Measurements from ENCODE around the gene PCDH9. TPM values are rescaled to one million over a fixed set of nuclear protein-coding genes. Genes with fewer than 3 reads are reported as not detected.

Gene PCDH9
- total and polyA plus RNA-seq, 2 experiments from 2014 or later, result 0.31 to 0.52 TPM

- H3K27me3 Mint-ChIP-seq (ENCODE audit: insufficient read depth, low read depth, poor library complexity), result no peaks in the 10 kb centered on the region
- Histone ChIP-seq H3K27me3 (ENCODE audit: insufficient read depth) (no peaks in the 10 kb centered on the region), H3F3A (replicated peaks; ENCODE audit: low read depth) (no peaks in the 10 kb centered on the region), H3K27ac (ENCODE audit: low read depth) (no peak overlapping the region), H3K4me3 (no peak overlapping the region), H3K36me3 (ENCODE audit: insufficient read depth) (no peaks in the 10 kb centered on the region), H4K20me1 (replicated peaks; ENCODE audit: insufficient read depth) (no peaks in the 10 kb centered on the region), H3K79me2 (replicated peaks; ENCODE audit: insufficient read depth) (no peaks in the 10 kb centered on the region), H3K4me1 (ENCODE audit: insufficient read depth) (no peaks in the 10 kb centered on the region), H2AFZ (no peak overlapping the region), H3K4me2 (no peak overlapping the region), H3K9me2 (ENCODE audit: insufficient read depth) (peaks cover 3% of the 10 kb centered on the region; the same call in 1 of the 2 replicates)
- no peaks in the 10 kb centered on the region; the same call in 2 of the 3 replicates for H3K4me1 Mint-ChIP-seq
- H3K9me3 Mint-ChIP-seq, result no peaks in the 10 kb centered on the region
- DNase-seq (ENCODE audit: low spot score), result no peak
- no peak for TF ChIP-seq NANOG (IDR thresholded peaks at IDR 0.05; ENCODE audit: borderline replicate concordance)
- TF ChIP-seq POLR2AphosphoS5 (IDR thresholded peaks at IDR 0.05; ENCODE audit: low read depth), result no peak
- TF ChIP-seq REST (IDR thresholded peaks at IDR 0.05; ENCODE audit: unreplicated experiment), result no peak
- TF ChIP-seq EZH2 (IDR thresholded peaks at IDR 0.05; ENCODE audit: low read depth, unreplicated experiment), result no peak
- TF ChIP-seq CREB1 (CRISPR knock-in tag; IDR thresholded peaks at IDR 0.05; ENCODE audit: low read depth), result no peak
- no peak for TF ChIP-seq CTCF (conservative IDR thresholded peaks at IDR 0.05; ENCODE audit: low read depth in 2 of 2)
- no peak for TF ChIP-seq JUNB (IDR thresholded peaks at IDR 0.05; ENCODE audit: unreplicated experiment)
- TF ChIP-seq STAT1 (IDR thresholded peaks at IDR 0.05; ENCODE audit: unreplicated experiment), result no peak
- TF ChIP-seq ZNF114 (CRISPR knock-in tag; IDR thresholded peaks at IDR 0.05), result no peak
- TF ChIP-seq, protein P1, sequence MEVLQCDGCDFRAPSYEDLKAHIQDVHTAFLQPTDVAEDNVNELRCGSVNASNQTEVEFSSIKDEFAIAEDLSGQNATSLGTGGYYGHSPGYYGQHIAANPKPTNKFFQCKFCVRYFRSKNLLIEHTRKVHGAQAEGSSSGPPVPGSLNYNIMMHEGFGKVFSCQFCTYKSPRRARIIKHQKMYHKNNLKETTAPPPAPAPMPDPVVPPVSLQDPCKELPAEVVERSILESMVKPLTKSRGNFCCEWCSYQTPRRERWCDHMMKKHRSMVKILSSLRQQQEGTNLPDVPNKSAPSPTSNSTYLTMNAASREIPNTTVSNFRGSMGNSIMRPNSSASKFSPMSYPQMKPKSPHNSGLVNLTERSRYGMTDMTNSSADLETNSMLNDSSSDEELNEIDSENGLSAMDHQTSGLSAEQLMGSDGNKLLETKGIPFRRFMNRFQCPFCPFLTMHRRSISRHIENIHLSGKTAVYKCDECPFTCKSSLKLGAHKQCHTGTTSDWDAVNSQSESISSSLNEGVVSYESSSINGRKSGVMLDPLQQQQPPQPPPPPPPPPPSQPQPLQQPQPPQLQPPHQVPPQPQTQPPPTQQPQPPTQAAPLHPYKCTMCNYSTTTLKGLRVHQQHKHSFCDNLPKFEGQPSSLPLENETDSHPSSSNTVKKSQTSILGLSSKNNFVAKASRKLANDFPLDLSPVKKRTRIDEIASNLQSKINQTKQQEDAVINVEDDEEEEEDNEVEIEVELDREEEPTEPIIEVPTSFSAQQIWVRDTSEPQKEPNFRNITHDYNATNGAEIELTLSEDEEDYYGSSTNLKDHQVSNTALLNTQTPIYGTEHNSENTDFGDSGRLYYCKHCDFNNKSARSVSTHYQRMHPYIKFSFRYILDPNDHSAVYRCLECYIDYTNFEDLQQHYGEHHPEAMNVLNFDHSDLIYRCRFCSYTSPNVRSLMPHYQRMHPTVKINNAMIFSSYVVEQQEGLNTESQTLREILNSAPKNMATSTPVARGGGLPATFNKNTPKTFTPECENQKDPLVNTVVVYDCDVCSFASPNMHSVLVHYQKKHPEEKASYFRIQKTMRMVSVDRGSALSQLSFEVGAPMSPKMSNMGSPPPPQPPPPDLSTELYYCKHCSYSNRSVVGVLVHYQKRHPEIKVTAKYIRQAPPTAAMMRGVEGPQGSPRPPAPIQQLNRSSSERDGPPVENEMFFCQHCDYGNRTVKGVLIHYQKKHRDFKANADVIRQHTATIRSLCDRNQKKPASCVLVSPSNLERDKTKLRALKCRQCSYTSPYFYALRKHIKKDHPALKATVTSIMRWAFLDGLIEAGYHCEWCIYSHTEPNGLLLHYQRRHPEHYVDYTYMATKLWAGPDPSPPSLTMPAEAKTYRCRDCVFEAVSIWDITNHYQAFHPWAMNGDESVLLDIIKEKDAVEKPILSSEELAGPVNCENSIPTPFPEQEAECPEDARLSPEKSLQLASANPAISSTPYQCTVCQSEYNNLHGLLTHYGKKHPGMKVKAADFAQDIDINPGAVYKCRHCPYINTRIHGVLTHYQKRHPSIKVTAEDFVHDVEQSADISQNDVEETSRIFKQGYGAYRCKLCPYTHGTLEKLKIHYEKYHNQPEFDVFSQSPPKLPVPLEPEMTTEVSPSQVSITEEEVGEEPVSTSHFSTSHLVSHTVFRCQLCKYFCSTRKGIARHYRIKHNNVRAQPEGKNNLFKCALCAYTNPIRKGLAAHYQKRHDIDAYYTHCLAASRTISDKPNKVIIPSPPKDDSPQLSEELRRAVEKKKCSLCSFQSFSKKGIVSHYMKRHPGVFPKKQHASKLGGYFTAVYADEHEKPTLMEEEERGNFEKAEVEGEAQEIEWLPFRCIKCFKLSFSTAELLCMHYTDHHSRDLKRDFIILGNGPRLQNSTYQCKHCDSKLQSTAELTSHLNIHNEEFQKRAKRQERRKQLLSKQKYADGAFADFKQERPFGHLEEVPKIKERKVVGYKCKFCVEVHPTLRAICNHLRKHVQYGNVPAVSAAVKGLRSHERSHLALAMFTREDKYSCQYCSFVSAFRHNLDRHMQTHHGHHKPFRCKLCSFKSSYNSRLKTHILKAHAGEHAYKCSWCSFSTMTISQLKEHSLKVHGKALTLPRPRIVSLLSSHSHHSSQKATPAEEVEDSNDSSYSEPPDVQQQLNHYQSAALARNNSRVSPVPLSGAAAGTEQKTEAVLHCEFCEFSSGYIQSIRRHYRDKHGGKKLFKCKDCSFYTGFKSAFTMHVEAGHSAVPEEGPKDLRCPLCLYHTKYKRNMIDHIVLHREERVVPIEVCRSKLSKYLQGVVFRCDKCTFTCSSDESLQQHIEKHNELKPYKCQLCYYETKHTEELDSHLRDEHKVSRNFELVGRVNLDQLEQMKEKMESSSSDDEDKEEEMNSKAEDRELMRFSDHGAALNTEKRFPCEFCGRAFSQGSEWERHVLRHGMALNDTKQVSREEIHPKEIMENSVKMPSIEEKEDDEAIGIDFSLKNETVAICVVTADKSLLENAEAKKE (CRISPR knock-in tag; IDR thresholded peaks at IDR 0.05), result no peak
- TF ChIP-seq, protein P2, sequence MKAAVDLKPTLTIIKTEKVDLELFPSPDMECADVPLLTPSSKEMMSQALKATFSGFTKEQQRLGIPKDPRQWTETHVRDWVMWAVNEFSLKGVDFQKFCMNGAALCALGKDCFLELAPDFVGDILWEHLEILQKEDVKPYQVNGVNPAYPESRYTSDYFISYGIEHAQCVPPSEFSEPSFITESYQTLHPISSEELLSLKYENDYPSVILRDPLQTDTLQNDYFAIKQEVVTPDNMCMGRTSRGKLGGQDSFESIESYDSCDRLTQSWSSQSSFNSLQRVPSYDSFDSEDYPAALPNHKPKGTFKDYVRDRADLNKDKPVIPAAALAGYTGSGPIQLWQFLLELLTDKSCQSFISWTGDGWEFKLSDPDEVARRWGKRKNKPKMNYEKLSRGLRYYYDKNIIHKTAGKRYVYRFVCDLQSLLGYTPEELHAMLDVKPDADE (IDR thresholded peaks at IDR 0.05), result no peak
- no peak for TF ChIP-seq EZH2phosphoT487 (IDR thresholded peaks at IDR 0.05; ENCODE audit: unreplicated experiment)
- no peak for TF ChIP-seq ZNF331 (CRISPR knock-in tag; IDR thresholded peaks at IDR 0.05; ENCODE audit: low read depth)
- H3K27ac Mint-ChIP-seq, result no peak overlapping the region
- H3K4me3 Mint-ChIP-seq, result no peak overlapping the region
- H3K36me3 Mint-ChIP-seq (ENCODE audit: low read depth), result no peaks in the 10 kb centered on the region
- ATAC-seq, result no peak
Measured at GRCh38 chr13:66826398-66826797, 403.7 kb downstream of the PCDH9 start.

All from GM23338 (cell line).